Stimulated activated CD8-positive, alpha-beta memory T cell treated with anti-CD3 and anti-CD28 coated beads, Interleukin-7, amount 100 ng/mL, for 48 hours (primary cell): ENCODE data around the gene SETD2.
"Not testable (repeated sequence)": the region's sequence is repeated elsewhere in the genome, so short reads cannot be mapped to it uniquely, and the experiment has no call there.

Experiments used
- DNase-seq, 2 donors: peaks; one replicate each; pipeline ENCODE4 v3.0.0-alpha.2; 2020; ENCODE audit warnings: low read depth in 1 of 2; ENCODE audit errors: extremely low read depth in 1 of 2

Gene SETD2

DNA sequence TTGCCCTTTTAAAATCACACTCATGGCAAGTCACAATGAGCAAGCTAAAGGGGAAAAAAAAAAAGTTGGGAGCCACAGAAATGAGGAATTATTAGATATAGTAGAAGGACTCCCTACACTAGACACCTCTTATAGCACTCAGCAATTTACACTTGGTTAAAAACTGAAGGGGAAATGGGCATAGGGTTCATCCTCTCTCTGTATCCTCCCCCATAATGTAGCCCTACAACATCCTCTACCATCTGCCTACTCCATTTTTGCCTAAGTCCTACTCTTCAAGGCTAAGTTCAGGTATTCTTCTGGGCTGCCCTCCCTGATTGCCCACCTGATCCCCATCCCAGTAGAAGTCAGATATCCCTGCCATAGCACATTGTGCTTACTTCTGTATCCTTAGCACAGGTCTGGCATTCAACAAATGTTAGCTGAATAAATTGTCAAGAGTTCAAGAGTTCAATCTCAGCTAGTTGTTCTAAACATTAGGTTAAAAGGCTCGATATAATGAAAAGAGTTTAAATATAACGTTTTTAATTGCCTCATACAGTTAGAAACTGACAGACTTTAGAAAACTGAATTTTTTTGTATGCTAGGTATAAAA, 14.5 kb downstream of the SETD2 start:
- DNase-seq = no peak

DNA sequence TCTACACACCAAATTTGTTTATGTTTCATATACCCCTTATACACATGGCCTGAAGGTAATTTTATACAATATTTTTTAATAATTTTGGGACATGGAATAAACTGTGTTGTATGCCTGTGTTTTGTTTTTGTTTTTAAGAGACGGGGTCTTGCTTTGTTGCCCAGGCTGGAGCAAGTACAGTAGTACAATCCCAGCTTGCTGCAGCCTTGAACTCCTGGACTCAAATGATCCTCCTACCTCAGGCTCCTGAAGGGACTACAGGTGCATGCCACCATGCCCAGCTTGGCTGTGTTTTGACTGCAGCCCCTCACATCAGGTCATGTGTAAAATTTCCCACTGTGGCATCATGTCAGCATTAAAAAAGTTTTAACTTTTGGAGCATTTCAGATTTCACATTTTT, 18.6 kb downstream of the SETD2 start:
- DNase-seq = no peak

DNA sequence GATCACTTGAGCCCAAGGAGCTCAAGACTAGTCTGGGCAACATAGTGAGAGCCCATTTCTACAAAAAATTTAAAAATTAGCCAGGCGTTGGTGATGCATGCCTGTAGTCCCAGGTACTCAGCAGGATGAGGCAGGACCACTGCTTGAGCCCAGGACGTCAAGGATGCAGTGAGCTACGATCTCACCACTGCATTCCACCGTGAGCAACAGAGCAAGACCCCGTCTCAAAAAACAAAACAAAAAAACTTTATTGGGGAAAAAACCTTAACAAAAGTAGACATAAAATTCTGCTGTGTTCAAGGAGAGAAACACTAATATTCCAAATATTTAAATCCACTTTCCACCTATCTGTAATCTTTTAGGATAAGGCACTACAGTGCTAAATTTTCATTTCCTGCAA, 20.8 kb downstream of the SETD2 start:
- DNase-seq = no peak

DNA sequence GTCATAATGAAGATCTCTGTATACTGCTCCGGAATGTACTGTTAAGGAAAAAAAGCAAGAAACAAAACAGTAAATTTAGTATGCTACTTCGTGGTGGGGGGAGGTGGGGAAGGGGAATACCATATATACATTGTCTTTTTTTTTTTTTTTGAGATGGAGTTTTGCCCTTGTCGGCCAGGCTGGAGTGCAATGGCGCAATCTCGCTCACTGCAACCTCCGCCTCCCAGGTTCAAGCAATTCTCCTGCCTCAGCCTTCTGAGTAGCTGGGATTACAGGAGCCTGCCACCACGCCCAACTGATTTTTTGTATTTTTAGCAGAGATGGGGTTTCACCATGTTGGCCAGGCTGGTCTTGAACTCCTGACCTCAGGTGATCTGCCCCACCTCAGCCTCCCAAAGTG, 21.4 kb downstream of the SETD2 start:
- DNase-seq = not testable (repeated sequence)

DNA sequence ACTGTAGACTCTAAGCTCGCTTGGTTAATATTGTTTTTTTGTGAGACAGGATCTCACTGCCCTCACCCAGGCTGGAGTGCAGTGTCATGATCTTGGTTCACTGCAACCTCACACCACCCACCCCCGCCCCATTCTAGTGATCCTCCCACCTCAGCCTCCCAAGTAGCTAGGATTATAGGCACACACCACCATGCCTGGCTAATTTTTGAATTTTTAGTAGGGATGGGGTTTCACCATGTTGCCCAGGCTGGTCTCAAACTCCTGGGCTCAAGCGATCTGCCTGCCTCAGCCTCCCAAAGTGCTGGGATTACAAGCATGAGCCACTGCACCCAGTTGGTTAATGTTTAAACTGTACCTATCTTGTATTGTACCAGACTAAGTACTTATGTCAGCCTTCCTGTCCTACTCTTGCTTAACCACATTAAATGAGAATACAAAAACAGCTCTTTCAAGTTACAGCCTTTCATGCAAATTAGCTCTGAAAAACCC, 22.9 kb downstream of the SETD2 start:
- DNase-seq = not testable (repeated sequence)

DNA sequence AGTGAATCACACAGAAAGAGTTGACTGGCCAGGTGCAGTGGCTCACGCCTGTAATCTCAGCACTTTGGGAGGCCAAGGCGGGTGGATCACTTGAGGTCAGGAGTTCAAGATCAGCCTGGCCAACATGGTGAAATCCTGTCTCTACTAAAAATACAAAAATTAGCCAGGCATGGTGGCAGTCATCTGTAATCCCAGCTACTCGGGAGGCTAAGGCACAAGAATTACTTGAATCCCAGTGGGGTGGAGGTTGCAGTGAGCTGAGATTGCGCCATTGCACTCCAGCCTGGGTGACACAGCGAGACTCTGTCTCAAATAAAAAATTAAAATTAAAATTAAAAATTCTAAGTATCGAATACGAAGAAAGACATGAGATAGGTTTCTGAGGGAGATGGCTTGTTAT, 23.4 kb downstream of the SETD2 start:
- not testable (repeated sequence) for DNase-seq

DNA sequence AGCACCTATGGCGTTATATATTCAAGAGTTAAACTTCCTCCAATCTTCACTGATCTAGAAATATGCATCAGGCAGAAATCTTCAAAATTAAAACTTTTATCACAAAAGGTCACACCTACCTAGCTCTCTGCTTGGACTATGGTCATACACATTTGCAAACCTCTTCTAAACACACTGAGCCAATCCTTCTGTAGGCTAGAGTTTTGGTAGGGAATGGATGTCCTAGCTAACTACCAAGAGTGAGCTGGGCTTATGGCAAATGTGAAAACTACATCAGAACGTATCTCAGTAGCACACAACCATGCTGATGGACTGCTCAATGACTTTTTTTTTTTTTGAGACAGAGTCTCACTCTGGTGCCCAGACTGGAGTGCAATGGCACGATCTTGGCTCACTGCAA, 29.6 kb downstream of the SETD2 start:
- no peak for DNase-seq

DNA sequence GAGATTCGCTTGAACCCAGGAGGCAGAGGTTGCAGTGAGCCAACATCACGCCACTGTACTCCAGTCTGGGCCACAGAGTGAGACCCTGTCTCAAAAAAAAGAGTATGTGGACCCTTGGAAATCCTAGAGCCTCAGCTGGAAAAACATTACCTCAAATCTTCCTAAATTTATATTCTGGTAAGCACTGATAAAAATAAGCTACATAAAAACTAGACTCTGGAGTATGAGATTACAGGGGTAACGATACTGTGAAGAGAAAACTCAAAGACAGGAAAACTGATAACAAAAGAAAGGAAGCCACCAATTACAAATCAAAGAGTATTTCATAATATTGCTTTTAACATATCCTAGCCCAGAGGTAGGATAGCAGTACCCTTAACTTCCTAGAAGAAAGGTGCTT, 30.3 kb downstream of the SETD2 start:
- no peak for DNase-seq

DNA sequence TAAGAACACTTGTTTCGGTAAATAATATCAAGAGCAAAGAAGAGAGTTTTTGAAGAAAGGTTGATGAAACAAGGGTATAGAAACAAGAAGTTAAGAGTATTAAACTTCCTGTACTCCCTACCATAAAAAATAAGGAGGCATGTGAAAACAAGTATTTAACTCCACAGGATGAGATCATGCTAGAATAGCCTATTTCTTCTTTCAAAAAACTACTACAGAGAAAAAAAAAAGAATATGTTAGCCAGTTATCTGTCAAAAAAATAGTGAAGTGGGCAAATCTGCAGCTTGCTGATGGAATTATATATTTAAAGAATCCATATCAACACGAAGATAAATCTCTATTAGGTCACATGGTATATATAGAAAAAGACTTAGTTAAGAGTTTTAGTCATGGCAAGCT, 33.4 kb downstream of the SETD2 start:
- DNase-seq = no peak

DNA sequence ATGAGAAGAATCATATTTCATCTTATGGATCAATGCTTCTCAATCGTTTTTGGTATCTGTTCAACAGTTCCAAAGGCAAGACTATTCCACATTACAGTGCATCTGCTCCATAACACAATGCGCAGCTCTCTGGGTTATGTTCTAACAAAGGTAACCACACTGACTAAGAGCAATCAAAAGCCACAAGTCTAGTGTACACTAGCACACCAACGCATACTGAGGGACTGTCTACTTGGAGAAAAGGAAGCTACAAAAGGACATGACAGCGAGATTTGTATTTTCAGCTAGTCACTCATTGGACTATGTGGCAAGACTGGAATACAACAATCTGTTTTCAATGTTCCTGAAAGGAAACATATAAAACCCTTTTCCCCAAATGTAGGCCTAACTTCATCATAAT, 35.8 kb downstream of the SETD2 start:
- DNase-seq = no peak

DNA sequence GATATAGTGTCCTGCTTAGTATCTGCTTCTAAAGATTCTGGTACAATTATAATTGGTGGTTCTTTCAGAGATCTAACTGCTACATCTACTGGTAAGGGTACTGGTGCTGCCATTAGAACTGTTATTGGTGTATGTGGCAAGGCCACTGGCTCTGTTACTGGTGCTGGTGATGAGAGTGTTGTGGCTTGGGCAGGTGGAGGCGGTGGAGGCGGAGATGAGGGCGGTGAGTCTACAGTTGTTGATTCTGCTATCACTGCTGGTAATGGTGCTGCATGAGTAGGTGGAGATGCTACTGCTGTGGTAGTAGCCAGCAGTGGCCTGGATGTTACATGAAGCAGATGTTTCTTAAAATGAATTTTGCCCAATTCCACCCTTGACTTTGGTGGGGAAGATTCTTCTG, 40.1 kb downstream of the SETD2 start:
- no peak for DNase-seq

DNA sequence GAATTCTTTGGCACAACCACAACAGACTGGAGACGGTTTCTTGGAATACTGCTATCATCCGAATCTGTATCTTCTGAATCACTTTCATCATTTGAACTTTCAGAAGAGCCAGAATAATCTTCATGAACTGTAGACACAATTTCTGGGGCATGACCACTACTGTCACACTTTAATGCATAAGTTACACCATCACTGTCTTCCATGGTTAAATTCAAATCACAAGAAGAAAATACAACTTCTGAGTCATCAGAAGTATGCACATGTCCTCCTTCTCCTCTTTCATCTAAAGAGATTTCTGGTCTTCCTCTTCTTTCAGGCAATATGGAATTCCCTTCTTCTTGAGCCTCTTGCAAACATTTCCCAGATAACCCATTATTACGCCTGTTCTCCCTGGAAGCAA, 42.5 kb downstream of the SETD2 start:
- no peak for DNase-seq

DNA sequence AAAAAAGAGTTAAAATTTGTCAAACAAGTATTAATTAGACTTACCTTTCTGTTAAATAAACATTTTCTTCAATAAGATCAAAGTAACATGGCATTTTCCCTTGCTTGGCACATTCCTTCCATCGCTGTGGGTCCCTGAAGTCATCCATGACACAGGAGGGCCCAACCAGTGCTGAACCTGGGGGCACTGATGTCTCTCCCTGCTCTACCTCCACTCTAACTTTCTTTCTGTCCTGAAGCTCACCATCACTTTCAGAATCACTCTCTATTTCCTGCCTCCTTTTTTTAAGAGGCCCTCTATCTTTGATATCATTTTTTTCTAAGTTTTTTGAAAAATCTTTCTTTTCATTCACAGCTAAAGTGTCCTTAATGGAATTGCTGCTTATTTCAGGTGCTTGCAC, 43.8 kb downstream of the SETD2 start:
- DNase-seq = no peak

DNA sequence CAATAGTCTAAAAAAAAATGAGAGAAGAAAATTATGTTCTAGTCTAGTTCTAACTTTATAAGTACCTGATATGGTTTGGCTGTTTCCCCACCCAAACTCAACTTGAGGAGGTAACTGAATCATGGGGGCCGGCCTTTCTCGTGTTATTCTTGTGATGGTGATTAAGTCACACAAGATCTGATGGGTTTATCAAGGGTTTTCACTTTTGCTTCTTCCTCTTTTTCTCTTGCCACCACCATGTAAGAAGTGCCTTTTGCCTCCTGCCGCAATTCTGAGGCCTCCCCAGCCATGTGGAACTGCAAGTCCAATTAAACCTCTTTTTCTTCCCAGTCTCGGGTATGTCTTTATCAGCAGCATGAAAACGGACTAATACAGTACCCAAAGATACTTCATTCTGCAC, 44.5 kb downstream of the SETD2 start:
- not testable (repeated sequence) for DNase-seq

DNA sequence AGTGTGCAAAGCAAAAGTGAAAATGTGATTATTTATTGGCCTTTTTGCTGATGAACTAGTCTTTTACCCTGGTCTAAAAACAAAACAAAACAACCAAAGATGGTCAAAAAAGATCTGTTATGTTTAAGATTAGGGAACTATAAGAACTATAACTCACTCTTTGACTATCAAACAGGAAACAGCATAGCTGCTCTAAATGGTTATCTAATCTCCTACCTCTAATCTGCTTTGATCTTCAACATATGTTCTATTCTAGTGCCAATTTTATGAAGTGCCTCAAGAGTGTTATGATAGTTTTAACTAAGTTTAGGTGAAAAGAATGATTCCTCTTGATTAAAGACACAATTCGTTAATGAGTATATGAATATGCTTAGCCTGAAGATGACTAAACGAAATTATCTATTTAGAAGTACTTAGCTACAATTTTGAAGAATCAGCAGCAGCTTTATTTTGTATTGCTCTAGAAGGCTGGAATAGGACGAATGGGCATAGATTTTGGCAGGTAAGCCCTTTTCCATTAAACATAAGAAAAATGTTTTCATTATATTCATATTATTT, 46.0 kb downstream of the SETD2 start:
- DNase-seq = no peak

DNA sequence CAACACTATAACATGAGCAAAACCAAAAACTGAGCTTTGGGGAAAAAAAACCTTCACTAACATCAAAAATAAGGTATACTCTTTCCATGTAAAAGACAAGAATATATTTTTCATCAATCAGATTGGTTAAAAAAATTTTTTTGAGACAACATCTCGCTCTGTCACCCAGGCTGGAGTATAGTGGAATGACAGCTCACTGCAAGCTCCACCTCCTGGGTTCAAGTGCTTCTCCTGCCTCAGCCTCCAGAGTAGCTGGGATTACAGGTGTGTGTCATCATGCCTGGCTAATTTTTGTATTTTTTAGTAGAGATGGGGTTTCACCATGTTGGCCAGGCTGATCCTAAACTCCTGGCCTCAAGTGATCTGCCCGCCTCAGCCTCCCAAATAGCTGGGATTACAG, 48.4 kb downstream of the SETD2 start:
- DNase-seq = not testable (repeated sequence)

DNA sequence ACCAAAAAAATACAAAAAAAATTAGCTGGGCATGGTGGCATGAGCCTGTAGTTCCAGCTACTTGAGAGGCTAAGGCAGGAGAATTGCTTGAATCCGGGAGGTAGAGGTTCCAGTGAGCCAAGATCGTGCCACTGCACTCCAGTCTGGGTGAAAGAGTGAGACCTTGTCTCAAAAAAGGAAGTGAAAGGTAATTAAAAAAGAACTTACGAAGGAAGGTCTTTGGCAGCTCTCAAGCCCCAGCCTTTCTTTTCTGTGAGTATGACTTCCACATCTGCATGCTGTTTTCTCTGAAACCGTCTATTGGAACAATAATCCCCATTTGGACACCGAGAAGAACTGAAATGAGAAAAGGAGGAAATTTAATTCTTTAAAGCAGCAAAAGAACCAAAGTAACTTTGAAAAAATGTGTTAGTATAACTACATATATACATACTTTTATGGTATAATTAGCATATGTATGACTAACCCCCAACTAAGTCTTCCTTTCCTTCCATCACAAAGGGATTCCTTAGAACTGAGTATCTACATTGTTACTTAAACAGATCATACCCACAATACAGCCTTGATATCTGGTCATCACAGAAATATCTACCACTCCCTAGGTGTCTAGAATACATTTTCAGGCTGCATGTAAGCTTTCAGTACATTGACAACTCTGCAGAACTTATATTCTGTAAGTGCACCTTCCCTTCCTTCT, 50.1 kb downstream of the SETD2 start:
- DNase-seq = no peak

DNA sequence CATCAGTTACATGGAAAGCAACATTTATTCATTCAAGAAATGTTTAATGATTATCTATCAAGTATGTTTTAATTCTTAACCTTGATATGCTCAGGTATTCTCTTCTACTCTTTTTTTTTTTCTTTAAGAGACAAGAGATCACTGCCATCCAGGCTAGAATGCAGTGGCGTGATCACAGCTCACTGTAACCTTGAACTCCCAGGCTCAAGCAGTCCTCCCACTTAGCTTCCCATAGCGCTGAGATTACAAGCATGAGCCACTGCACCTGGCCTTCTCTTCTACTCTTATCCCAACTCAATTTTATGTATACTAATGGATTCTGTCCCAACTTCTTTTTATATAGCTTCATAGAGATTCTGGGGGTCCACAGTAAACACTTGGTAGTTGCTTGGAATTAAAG, 50.9 kb downstream of the SETD2 start:
- DNase-seq = no peak

DNA sequence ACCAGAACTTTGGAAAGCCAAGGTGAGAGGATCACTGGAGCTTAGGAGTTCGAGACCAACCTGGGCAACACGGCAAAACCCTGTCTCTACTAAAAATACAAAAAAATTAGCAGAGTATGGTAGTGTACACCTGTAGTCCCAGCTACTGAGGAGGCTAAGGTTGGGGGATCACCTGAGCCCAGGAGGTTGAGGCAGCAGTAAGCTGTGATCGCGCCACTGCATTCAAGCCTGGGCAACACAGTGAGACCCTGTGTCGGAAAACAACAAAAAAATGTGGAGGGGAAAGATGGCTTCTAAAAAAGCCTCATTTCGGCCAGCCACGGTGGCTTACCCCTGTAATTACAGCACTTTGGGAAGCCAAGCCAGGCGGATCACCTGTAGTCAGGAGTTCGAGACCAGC, 54.5 kb downstream of the SETD2 start:
- DNase-seq = no peak

DNA sequence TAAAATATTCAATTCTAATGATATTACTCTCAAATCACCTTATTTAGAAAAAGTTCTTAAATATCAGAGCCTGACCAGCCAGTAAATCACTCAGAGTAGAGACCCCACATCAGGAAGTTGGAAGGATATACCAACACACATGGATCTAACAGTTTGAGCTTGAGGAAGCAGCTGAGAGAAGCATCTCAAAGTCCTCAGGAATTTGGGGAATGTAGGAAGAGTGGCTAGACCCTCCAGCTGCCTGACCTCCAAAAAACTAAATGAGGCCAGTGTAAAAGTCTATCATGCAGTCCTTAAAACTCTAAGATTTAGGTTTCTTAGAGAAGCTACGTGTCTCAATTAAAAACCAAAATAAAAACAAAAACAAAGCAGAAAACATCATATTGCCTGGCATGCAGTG, 55.4 kb downstream of the SETD2 start:
- no peak for DNase-seq

DNA sequence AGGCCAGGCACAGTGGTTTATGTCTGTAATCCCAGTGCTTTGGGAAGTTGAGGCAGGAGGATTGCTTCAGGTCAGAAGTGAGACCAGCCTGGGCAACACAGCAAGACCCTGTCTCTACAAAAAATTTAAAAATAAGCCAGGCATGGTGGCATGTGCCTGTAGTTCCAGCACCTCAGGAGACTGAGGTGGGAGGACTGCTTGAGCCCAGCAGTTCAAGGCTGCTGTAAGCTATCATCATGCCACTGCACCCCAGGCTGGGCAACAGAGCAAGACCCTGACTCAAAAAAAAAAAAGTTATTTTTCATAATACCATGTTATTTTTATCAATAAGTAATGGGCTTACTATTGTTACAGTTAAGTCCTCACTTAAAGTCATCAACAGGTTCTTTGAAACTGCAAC, 59.7 kb downstream of the SETD2 start:
- no peak for DNase-seq

DNA sequence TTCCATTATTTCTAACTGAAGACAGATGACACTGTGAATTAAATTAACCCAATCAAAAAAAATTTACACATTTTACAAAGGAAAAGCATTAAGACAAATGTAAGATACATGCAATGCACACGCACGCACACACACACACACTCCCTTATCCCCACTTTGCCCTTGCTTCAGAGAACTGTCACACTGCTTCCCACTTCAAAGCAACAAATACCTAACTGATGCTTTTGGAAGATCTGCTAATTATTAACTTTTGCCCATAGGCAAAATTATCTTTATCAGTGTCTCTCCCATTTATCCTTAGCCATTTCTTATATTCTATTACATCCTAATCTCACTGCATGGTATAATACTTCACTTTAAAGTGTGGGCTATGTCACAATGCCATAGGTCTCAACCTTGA, 60.3 kb downstream of the SETD2 start:
- no peak for DNase-seq
